ENCODE data around the gene BCAR1. TPM values are rescaled to one million over a fixed set of nuclear protein-coding genes. Genes with fewer than 3 reads are reported as not detected.

BCAR1 gene
- total RNA-seq, 5 donors from 2014 or later (not counting 1 experiment from before 2014, with no cell fraction given), result 0.49 to 1.6 (median 0.98) TPM

DNA sequence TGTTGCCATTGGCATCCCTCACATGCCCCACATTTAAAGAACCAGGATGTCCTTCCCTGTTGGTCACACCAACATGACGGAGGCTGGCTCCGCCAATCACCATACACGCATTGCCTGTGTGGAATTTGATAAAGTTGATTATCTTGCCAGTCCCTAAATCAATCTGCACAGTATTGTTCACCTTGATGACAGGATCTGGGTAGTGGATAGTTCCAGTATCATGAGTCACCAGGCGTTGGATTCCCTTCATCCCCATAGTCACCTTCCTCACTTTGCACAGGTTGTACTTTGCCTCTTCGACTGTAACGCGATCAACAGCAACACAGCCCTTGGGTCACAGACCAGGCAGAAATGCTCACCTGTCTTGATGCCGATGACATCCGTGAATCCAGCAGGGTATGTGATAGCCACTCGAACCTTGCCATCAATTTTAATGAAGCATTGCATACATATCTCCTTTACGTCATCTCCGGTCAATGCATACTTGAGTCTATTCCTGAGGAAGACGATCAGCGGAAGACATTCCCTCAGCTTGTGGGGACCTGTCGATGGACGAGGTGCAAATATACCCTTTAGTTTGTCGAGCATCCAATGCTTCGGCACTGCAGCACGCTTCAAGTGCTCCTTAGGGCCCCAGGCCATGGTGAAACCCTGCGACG lies 58.7 kb downstream of the BCAR1 start:
- no peak overlapping the region for H3K4me3 ChIP-seq (ENCODE audit: control insufficient read depth in 1 of 2, extremely low read depth in 1 of 2, low read length in 1 of 2)
- CTCF ChIA-PET, result interaction anchor here in 1 of 2 donors (0.6 kb wide), 1 partner anchor 206 kb away, joined by 3 read pairs; no protein-coding TSS in a partner anchor
- H3K4me1 Mint-ChIP-seq, result no peaks in the 10 kb centered on the region
- 88% methylated on average over 18 of the region's 21 CpGs for WGBS (ENCODE audit: insufficient coverage)
- H3K4me1 ChIP-seq (ENCODE audit: control insufficient read depth in 1 of 2, extremely low read depth in 1 of 2, insufficient read depth in 2 of 2, low read length in 2 of 2), result no peaks in the 10 kb centered on the region
- H3K27ac ChIP-seq (ENCODE audit: low read length), result no peak overlapping the region
- no peaks in the 10 kb centered on the region for H3K36me3 Mint-ChIP-seq
- DNase-seq (no peak), ATAC-seq (replicated peaks in 1 of 4) (no peak)
- no peak overlapping the region for H3K27ac Mint-ChIP-seq
- no peak overlapping the region for H3K4me3 Mint-ChIP-seq
- no peaks in the 10 kb centered on the region for H3K9me3 Mint-ChIP-seq
- no peaks in the 10 kb centered on the region for H3K9me3 ChIP-seq
- POLR2A ChIA-PET, result no interaction called here
- H3K27me3 ChIP-seq (replicated peaks in 1 of 2; ENCODE audit: control insufficient read depth in 2 of 2, extremely low read depth in 1 of 2, insufficient read depth in 2 of 2, low read length in 1 of 2), result peaks cover 0 to 27% of the 10 kb centered on the region in 2 experiments
- no peaks in the 10 kb centered on the region for H3K36me3 ChIP-seq (ENCODE audit: control insufficient read depth in 2 of 2, extremely low read depth in 1 of 2, insufficient read depth in 1 of 2, low read length in 1 of 2)
- H3K27me3 Mint-ChIP-seq, result peaks cover 8 to 10% of the 10 kb centered on the region in 2 donors

DNA sequence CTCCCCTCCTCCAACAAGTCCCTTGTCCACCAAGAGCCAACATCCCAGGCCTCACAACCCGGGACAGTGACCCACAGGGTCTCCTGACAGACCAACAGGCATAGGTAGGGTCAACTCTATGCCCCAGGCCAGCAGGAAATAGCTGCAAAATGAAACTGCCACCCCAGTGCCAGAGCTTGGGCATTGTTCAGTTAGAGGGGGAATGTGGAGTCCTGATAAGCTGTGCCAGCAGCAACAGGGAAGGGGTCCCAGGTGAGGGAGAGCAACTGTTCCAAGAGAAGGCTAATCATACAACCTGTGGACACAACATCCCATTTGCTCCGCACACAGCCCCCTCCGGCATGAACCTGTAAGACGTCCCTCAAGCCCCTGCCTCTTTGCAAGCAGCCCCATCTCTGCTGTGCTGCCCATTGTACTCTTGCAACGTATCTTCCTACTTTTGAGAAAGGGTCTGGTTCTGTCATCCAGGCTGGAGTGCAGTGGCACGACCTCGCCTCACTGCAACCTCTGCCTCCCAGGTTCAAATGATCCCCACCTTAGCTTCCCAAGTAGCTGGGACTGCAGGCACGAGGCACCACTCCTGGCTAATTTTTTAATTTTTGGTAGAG lies 61.7 kb downstream of the BCAR1 start:
- no peak for DNase-seq
- no peak overlapping the region for H3K4me3 ChIP-seq (ENCODE audit: control insufficient read depth in 1 of 2, extremely low read depth in 1 of 2, low read length in 1 of 2)
- peaks cover 0 to 8% of the 10 kb centered on the region in 2 experiments for H3K27me3 ChIP-seq (replicated peaks in 1 of 2; ENCODE audit: control insufficient read depth in 2 of 2, extremely low read depth in 1 of 2, insufficient read depth in 2 of 2, low read length in 1 of 2)
- Mint-ChIP-seq H3K4me1 (no peaks in the 10 kb centered on the region), H3K9me3 (peaks cover 0 to 4% (median 2%) of the 10 kb centered on the region in 3 donors), H3K27me3 (peaks cover 3 to 5% of the 10 kb centered on the region in 2 donors), H3K36me3 (no peaks in the 10 kb centered on the region), H3K4me3 (no peak overlapping the region), H3K27ac (no peak overlapping the region)
- ChIA-PET CTCF (interaction anchor here in 1 of 2 donors (0.6 kb wide), 1 partner anchor 14 kb away, joined by 7 read pairs; no protein-coding TSS in a partner anchor), POLR2A (no interaction called here)
- no peak overlapping the region for H3K27ac ChIP-seq (ENCODE audit: low read length)
- 66% methylated on average over 4 of the region's 8 CpGs for WGBS (ENCODE audit: insufficient coverage)
- H3K36me3 ChIP-seq (ENCODE audit: control insufficient read depth in 2 of 2, extremely low read depth in 1 of 2, insufficient read depth in 1 of 2, low read length in 1 of 2), result no peaks in the 10 kb centered on the region
- H3K4me1 ChIP-seq (ENCODE audit: control insufficient read depth in 1 of 2, extremely low read depth in 1 of 2, insufficient read depth in 2 of 2, low read length in 2 of 2), result no peaks in the 10 kb centered on the region
- no peaks in the 10 kb centered on the region for H3K9me3 ChIP-seq
- ATAC-seq (replicated peaks in 1 of 4), result no peak

DNA sequence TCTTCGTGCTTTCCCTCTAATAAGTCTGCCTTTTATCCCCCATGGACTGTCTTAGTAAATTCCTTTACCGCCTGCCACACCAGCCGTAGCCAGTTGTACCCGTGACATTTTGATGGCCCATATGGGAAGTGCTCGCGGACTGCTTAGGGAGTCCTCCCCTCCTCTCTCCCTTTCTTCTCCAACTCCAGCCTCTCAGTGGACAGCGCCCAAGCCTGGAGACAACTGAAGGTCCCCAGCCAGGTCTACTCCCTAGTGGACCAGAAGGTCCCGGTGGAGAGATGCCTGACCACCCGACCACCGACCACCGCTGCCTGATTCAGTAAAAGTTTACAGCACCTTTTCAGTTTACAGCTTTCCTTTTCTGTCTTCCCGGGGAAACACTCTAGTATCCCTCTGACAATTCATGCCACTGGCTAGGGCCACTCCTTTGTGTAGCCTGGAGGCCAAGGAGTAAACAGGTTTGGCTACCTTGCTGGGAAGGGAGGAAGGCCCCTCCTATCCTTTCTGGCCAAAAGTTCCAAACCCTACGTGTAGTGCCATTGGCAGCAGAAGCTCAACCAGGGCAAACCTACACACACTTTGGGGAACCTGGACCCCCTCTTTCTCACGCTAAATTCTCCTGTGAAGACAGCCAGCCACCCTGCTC lies 62.5 kb downstream of the BCAR1 start:
- H3K27me3 ChIP-seq (replicated peaks in 1 of 2; ENCODE audit: control insufficient read depth in 2 of 2, extremely low read depth in 1 of 2, insufficient read depth in 2 of 2, low read length in 1 of 2), result peaks cover 0 to 8% of the 10 kb centered on the region in 2 experiments
- no peak for ATAC-seq (replicated peaks in 1 of 4)
- no peak overlapping the region for H3K4me3 ChIP-seq (ENCODE audit: control insufficient read depth in 1 of 2, extremely low read depth in 1 of 2, low read length in 1 of 2)

DNA sequence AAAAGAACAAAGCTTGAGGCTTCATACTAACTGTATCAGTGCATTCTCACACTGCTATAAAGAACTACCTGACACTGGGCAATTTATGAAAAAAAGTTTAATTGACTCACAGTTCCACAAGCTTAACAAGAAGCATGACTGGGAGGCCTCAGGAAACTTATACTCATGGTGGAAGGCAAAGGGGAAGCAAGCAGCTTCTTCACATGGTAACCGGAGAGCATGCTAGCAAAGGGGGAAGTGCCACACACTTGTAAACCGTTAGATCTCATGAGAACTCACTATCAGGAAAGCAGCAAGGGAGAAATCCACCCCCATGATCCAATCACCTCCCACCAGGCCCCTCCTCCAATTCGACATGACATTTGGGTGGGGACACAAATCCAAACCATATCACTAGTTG lies 69.8 kb downstream of the BCAR1 start:
- Mint-ChIP-seq H3K27me3 (peaks cover 0 to 4% of the 10 kb centered on the region in 2 donors), H3K36me3 (peaks cover 3% of the 10 kb centered on the region), H3K4me3 (no peak overlapping the region), H3K27ac (no peak overlapping the region), H3K4me1 (no peaks in the 10 kb centered on the region), H3K9me3 (peaks cover 6 to 18% (median 14%) of the 10 kb centered on the region in 3 donors)
- 25% methylated on average over 3 of the region's 3 CpGs for WGBS (ENCODE audit: insufficient coverage)
- ATAC-seq (replicated peaks in 1 of 4), result no peak
- Histone ChIP-seq H3K27me3 (replicated peaks in 1 of 2; ENCODE audit: control insufficient read depth in 2 of 2, extremely low read depth in 1 of 2, insufficient read depth in 2 of 2, low read length in 1 of 2) (no peaks in the 10 kb centered on the region), H3K4me3 (ENCODE audit: control insufficient read depth in 1 of 2, extremely low read depth in 1 of 2, low read length in 1 of 2) (no peak overlapping the region), H3K27ac (ENCODE audit: low read length) (no peak overlapping the region), H3K36me3 (ENCODE audit: control insufficient read depth in 2 of 2, extremely low read depth in 1 of 2, insufficient read depth in 1 of 2, low read length in 1 of 2) (no peaks in the 10 kb centered on the region), H3K4me1 (ENCODE audit: control insufficient read depth in 1 of 2, extremely low read depth in 1 of 2, insufficient read depth in 2 of 2, low read length in 2 of 2) (no peaks in the 10 kb centered on the region), H3K9me3 (peaks cover 3% of the 10 kb centered on the region)
- DNase-seq, result no peak
- ChIA-PET POLR2A (no interaction called here), CTCF (no interaction called here)

More for the DNA sequence above, 62.5 kb downstream of the BCAR1 start:
- Mint-ChIP-seq H3K4me1 (no peaks in the 10 kb centered on the region), H3K27me3 (peaks cover 3 to 5% of the 10 kb centered on the region in 2 donors), H3K36me3 (no peaks in the 10 kb centered on the region), H3K4me3 (no peak overlapping the region), H3K9me3 (peaks cover 0 to 4% (median 2%) of the 10 kb centered on the region in 3 donors), H3K27ac (no peak overlapping the region)
- Histone ChIP-seq H3K4me1 (ENCODE audit: control insufficient read depth in 1 of 2, extremely low read depth in 1 of 2, insufficient read depth in 2 of 2, low read length in 2 of 2) (no peaks in the 10 kb centered on the region), H3K36me3 (ENCODE audit: control insufficient read depth in 2 of 2, extremely low read depth in 1 of 2, insufficient read depth in 1 of 2, low read length in 1 of 2) (no peaks in the 10 kb centered on the region), H3K27ac (ENCODE audit: low read length) (no peak overlapping the region), H3K9me3 (no peaks in the 10 kb centered on the region)
- ChIA-PET POLR2A (no interaction called here), CTCF (interaction anchor here in 1 of 2 donors (0.6 to 0.7 kb wide), 2 partner anchors 10 to 13 kb away, joined by 3 to 7 read pairs; no protein-coding TSS in a partner anchor)
- WGBS (ENCODE audit: insufficient coverage), result 95% methylated on average over 12 of the region's 14 CpGs
- DNase-seq, result no peak

DNA sequence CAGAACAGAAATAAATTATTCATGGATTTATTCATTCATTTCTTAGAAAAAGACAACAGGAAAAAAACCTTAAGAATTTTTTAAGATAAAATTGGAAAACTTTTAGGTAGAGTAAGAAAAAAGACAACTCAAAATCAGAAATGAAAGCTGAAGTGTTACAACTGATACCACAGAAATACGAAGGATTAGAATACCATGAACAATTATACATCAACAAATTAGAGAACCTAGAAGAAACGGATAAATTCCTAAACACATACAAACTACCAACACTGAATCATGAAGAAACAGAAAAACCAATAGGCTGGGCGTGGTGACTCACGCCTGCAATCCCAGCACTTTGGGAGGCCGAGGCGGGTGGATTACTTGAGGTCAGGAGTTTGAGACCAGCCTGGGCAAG lies 72.2 kb downstream of the BCAR1 start:
- peaks cover 6% of the 10 kb centered on the region for H3K36me3 Mint-ChIP-seq
- Histone ChIP-seq H3K4me1 (ENCODE audit: control insufficient read depth in 1 of 2, extremely low read depth in 1 of 2, insufficient read depth in 2 of 2, low read length in 2 of 2) (no peaks in the 10 kb centered on the region), H3K27me3 (replicated peaks in 1 of 2; ENCODE audit: control insufficient read depth in 2 of 2, extremely low read depth in 1 of 2, insufficient read depth in 2 of 2, low read length in 1 of 2) (no peaks in the 10 kb centered on the region), H3K4me3 (ENCODE audit: control insufficient read depth in 1 of 2, extremely low read depth in 1 of 2, low read length in 1 of 2) (no peak overlapping the region), H3K36me3 (ENCODE audit: control insufficient read depth in 2 of 2, extremely low read depth in 1 of 2, insufficient read depth in 1 of 2, low read length in 1 of 2) (no peaks in the 10 kb centered on the region), H3K27ac (ENCODE audit: low read length) (no peak overlapping the region), H3K9me3 (peaks cover 4% of the 10 kb centered on the region)
- POLR2A ChIA-PET, result interaction anchor here in 1 of 2 donors (0.7 kb wide), 1 partner anchor 1387 kb away, joined by 4 read pairs; no protein-coding TSS in a partner anchor
- no peak overlapping the region for H3K4me3 Mint-ChIP-seq
- H3K4me1 Mint-ChIP-seq, result no peaks in the 10 kb centered on the region
- WGBS (ENCODE audit: insufficient coverage), result 93% methylated on average over 3 of the region's 6 CpGs
- DNase-seq (no peak), ATAC-seq (replicated peaks in 1 of 4) (no peak)
- CTCF ChIA-PET, result no interaction called here
- peaks cover 7 to 31% (median 22%) of the 10 kb centered on the region in 3 donors for H3K9me3 Mint-ChIP-seq
- no peak overlapping the region for H3K27ac Mint-ChIP-seq
- peaks cover 0 to 1% of the 10 kb centered on the region in 2 donors for H3K27me3 Mint-ChIP-seq
